ENCODE data around the gene GORAB. TPM values are rescaled to one million over a fixed set of nuclear protein-coding genes. Genes with fewer than 3 reads are reported as not detected.
A peak's percentile ranks its signal among the peaks of the same experiment; 100 is the strongest.

The GORAB gene
- total and polyA plus RNA-seq, 9 of the 15 experiments (the other 6 are each of a cell fraction or from before 2014, with no cell fraction given) = 4.4 to 12.9 (median 8.9) TPM

- TF ChIP-seq NCOA6 (IDR thresholded peaks at IDR 0.05) (no peak), NFE2L1 (tag; IDR thresholded peaks at IDR 0.05; ENCODE audit: borderline replicate concordance, low read depth) (no peak), CC2D1A (IDR thresholded peaks at IDR 0.05) (peak; percentile 14; the same call in 1 of the 2 replicates), AFF1 (IDR thresholded peaks at IDR 0.05; ENCODE audit: low read depth in 1 of 2, partially characterized antibody in 2 of 2) (peak in 1 of 2 experiments; percentile 33), ZBTB17 (CRISPR knock-in tag; IDR thresholded peaks at IDR 0.05) (peak; percentile 76), FOXK2 (conservative IDR thresholded peaks at IDR 0.05 in 1 of 2, IDR thresholded peaks at IDR 0.05 in 1 of 2; ENCODE audit: low read depth in 2 of 2) (peak; percentile 82 to 87), NFRKB (IDR thresholded peaks at IDR 0.05; ENCODE audit: low read depth) (peak; percentile 91), SLC30A9 (CRISPR knock-in tag; IDR thresholded peaks at IDR 0.05) (no peak), MLX (CRISPR knock-in tag; conservative IDR thresholded peaks at IDR 0.05) (no peak), BCLAF1 (IDR thresholded peaks at IDR 0.05; ENCODE audit: borderline replicate concordance in 1 of 2, control insufficient read depth in 1 of 2, low read depth in 2 of 2, low read length in 1 of 2) (no peak), ZNF609 (CRISPR knock-in tag; IDR thresholded peaks at IDR 0.05; ENCODE audit: borderline replicate concordance) (no peak), LCOR (CRISPR knock-in tag; IDR thresholded peaks at IDR 0.05) (peak; percentile 76)
Observed at GRCh38 chr1:170531758-170532657, at the start of gene GORAB (continued).

Data from K562 (cell line).